Activated T-helper 1 cell treated with anti-CD3 and anti-CD28 coated beads, Interleukin-12 subunit alpha, Interleukin-12 subunit beta, Interleukin-2, Interleukin-4 antibody, amounts not matched to agents 30 ng/mL and 10 ng/mL and 1 ng/mL, durations not matched to agents 14 hours and 24 hours and 36 hours (primary cell): ENCODE data around the gene STK39. TPM values are rescaled to one million over a fixed set of nuclear protein-coding genes. Genes with fewer than 3 reads are reported as not detected.

ENCODE experiments used
- DNase-seq: peaks from one replicate; pipeline ENCODE4 v3.0.0; 2021; ENCODE audit warnings: low spot score
- H3K27ac Mint-ChIP-seq: one replicate; pipeline ENCODE4 v1.8.0; 2021; ENCODE audit warnings: mild to moderate bottlenecking, mixed read lengths
- H3K27me3 Mint-ChIP-seq: one replicate; pipeline ENCODE4 v1.8.0; 2022; ENCODE audit warnings: mild to moderate bottlenecking, moderate library complexity, mixed read lengths; ENCODE audit not compliant: insufficient read depth
- H3K36me3 Mint-ChIP-seq: one replicate; pipeline ENCODE4 v1.8.0; 2021; ENCODE audit warnings: low read depth, mixed read lengths
- H3K4me1 Mint-ChIP-seq: one replicate; pipeline ENCODE4 v1.8.0; 2021; ENCODE audit warnings: low read depth, mixed read lengths
- H3K4me3 Mint-ChIP-seq: one replicate; pipeline ENCODE4 v1.8.0; 2021; ENCODE audit warnings: mild to moderate bottlenecking, moderate library complexity, mixed read lengths
- H3K9me3 Mint-ChIP-seq: one replicate; pipeline ENCODE4 v1.8.0; 2021; ENCODE audit warnings: mixed read lengths
- intact Hi-C: fragments of 100-400 bp; cut with micrococcal nuclease; formaldehyde crosslinking; loops from one replicate; pipeline ENCODE4 v1.15.1; 2024
- total RNA-seq: library from RNA; stranded (reverse); gene quantifications from 2 replicates; pipeline ENCODE4 v1.2.3, GENCODE V29; 2022

STK39 gene
- total RNA-seq, 1 donor from 2014 or later, result 32.6 TPM

DNA sequence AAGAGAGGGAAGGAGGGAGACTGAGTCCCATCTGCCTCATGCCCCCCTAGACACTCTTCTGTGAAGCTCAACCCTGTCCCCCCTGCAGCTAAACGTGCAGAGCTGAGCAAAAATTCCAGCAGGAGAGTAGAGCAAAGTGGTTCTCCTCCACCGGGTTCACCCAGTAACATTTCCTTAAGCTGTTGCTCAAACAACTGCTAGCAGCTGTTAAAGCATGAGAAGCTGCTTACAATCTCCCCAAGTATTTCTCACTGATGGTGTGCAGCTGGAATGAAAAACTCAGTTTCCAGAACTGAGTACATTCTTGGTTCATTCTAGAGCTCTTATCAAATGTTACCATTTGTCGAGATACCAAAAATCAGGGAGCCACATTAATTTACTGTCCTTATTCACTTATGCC is 92.3 kb downstream of the STK39 start:
- Mint-ChIP-seq H3K4me1 (peaks cover 19% of the 10 kb centered on the region), H3K27me3 (no peaks in the 10 kb centered on the region), H3K4me3 (no peak overlapping the region), H3K9me3 (no peaks in the 10 kb centered on the region), H3K27ac (no peak overlapping the region), H3K36me3 (peaks cover 14% of the 10 kb centered on the region)
- no peak for DNase-seq
- intact Hi-C loops, result no loop called here

- Mint-ChIP-seq H3K4me3 (no peak overlapping the region), H3K27ac (no peak overlapping the region), H3K9me3 (no peaks in the 10 kb centered on the region), H3K27me3 (no peaks in the 10 kb centered on the region), H3K4me1 (peaks cover 25% of the 10 kb centered on the region), H3K36me3 (peaks cover 19% of the 10 kb centered on the region)
- intact Hi-C loops, result no loop called here
- no peak for DNase-seq
Measured at GRCh38 chr2:168152902-168153530, 94.4 kb downstream of the STK39 start.

- Mint-ChIP-seq H3K27ac (no peak overlapping the region), H3K9me3 (no peaks in the 10 kb centered on the region), H3K4me3 (no peak overlapping the region), H3K27me3 (no peaks in the 10 kb centered on the region), H3K4me1 (peaks cover 10% of the 10 kb centered on the region), H3K36me3 (peaks cover 12% of the 10 kb centered on the region)
- intact Hi-C loops, result no loop called here
- DNase-seq, result no peak
Measured at GRCh38 chr2:168149986-168150385, 97.4 kb downstream of the STK39 start.

- Mint-ChIP-seq H3K9me3 (no peaks in the 10 kb centered on the region), H3K27ac (no peak overlapping the region), H3K4me1 (peaks cover 10% of the 10 kb centered on the region), H3K4me3 (no peak overlapping the region), H3K36me3 (peaks cover 12% of the 10 kb centered on the region), H3K27me3 (no peaks in the 10 kb centered on the region)
- intact Hi-C loops, result no loop called here
- no peak for DNase-seq
Measured at GRCh38 chr2:168149150-168149974, 98.0 kb downstream of the STK39 start.

GRCh38 chr2:168147830-168148794 is 99.3 kb downstream of the STK39 start:
- intact Hi-C loops, result no loop called here
- H3K9me3 Mint-ChIP-seq, result no peaks in the 10 kb centered on the region
- no peak overlapping the region for H3K27ac Mint-ChIP-seq
- no peaks in the 10 kb centered on the region for H3K27me3 Mint-ChIP-seq
- no peak for DNase-seq
- peaks cover 15% of the 10 kb centered on the region for H3K36me3 Mint-ChIP-seq
- H3K4me3 Mint-ChIP-seq, result no peak overlapping the region
- peaks cover 10% of the 10 kb centered on the region for H3K4me1 Mint-ChIP-seq

DNA sequence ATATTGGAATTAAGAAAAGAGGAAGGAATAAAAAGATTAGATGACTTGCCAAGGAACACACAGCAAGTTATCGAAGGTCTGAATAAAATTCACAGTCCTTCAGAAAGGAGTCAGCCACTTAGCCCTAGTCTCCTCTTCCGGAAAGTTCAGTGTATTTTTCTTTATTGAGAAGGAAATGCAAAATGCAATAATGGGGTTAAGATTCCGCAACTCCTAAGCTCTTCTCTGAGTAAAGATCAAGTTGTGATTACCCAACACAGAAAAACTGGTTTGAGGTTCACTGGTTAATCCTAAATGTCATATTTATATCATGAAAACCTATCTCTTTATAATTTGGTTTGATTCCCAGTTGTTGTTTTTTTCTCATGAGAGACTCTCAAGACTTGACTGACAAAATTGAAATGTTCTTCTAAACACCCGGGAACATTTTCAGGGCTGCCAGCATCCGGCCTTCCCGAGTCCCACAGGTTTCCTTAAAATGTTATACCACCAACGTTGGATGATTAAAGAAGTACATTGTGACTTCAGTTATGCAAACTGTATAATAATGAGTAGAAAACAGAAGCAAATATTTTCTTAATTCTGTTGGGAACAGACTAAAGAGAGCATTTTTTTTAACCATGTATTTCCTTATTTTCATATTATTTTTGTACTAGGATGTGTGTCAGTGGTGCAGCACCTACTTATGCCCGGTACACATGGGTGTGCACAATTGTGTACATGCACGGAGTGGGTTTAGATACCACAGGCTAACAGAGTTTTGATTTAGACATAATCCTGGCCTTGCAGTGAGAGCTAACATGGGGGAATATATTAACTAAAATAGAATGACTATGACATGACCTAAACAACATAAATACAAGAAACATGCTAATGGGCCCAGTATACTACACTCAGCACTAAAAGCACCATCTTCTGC is 100.2 kb downstream of the STK39 start:
- no peaks in the 10 kb centered on the region for H3K27me3 Mint-ChIP-seq
- no peak for DNase-seq
- H3K9me3 Mint-ChIP-seq, result no peaks in the 10 kb centered on the region
- H3K4me3 Mint-ChIP-seq, result no peak overlapping the region
- H3K4me1 Mint-ChIP-seq, result peaks cover 10% of the 10 kb centered on the region
- no peak overlapping the region for H3K27ac Mint-ChIP-seq
- intact Hi-C loops, result no loop called here
- peaks cover 15% of the 10 kb centered on the region for H3K36me3 Mint-ChIP-seq

GRCh38 chr2:168145426-168146310 is 101.7 kb downstream of the STK39 start:
- no peaks in the 10 kb centered on the region for H3K9me3 Mint-ChIP-seq
- no peak for DNase-seq
- intact Hi-C loops, result no loop called here
- H3K27me3 Mint-ChIP-seq, result no peaks in the 10 kb centered on the region
- H3K4me3 Mint-ChIP-seq, result no peak overlapping the region
- peaks cover 10% of the 10 kb centered on the region for H3K4me1 Mint-ChIP-seq
- peaks cover 10% of the 10 kb centered on the region for H3K36me3 Mint-ChIP-seq
- no peak overlapping the region for H3K27ac Mint-ChIP-seq

GRCh38 chr2:168145011-168145410 is 102.4 kb downstream of the STK39 start:
- peaks cover 10% of the 10 kb centered on the region for H3K36me3 Mint-ChIP-seq
- H3K4me1 Mint-ChIP-seq, result peaks cover 10% of the 10 kb centered on the region
- intact Hi-C loops, result no loop called here
- DNase-seq, result no peak
- H3K9me3 Mint-ChIP-seq, result no peaks in the 10 kb centered on the region
- no peak overlapping the region for H3K27ac Mint-ChIP-seq
- no peaks in the 10 kb centered on the region for H3K27me3 Mint-ChIP-seq
- no peak overlapping the region for H3K4me3 Mint-ChIP-seq

- Mint-ChIP-seq H3K27me3 (no peaks in the 10 kb centered on the region), H3K4me1 (no peaks in the 10 kb centered on the region), H3K9me3 (no peaks in the 10 kb centered on the region), H3K36me3 (peaks cover 3% of the 10 kb centered on the region), H3K4me3 (no peak overlapping the region), H3K27ac (no peak overlapping the region)
- intact Hi-C loops, result no loop called here
- DNase-seq, result no peak
Measured at GRCh38 chr2:168143813-168144212, 103.6 kb downstream of the STK39 start.

GRCh38 chr2:168140892-168141291 is 106.5 kb downstream of the STK39 start:
- Mint-ChIP-seq H3K36me3 (peaks cover 16% of the 10 kb centered on the region), H3K27ac (no peak overlapping the region), H3K27me3 (no peaks in the 10 kb centered on the region), H3K9me3 (no peaks in the 10 kb centered on the region), H3K4me1 (peaks cover 20% of the 10 kb centered on the region), H3K4me3 (no peak overlapping the region)
- intact Hi-C loops, result no loop called here
- DNase-seq, result no peak

DNA sequence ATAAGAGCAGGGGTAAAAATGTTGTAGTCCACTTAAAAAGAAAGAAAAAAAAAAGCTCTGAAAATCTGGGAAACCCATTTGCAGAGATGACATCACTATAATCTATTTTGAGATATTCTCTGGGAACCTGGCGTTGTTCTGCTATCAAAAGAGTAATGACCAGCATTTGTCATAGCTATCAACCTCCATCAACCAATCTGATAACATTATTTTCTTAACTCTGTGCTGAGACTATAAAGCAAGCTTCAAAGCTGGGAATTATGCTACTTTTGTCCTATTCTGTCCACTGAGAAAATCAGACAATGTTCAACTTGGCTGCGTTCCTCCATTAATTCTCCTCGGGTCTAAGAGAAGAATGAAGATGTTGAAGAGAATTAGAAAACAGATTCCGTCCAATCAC is 107.5 kb downstream of the STK39 start:
- H3K27me3 Mint-ChIP-seq, result no peaks in the 10 kb centered on the region
- intact Hi-C loops, result loop anchor here (5.0 kb wide), 1 partner anchor 782 kb away; no protein-coding TSS in a partner anchor
- H3K9me3 Mint-ChIP-seq, result no peaks in the 10 kb centered on the region
- no peak for DNase-seq
- no peak overlapping the region for H3K27ac Mint-ChIP-seq
- peaks cover 20% of the 10 kb centered on the region for H3K4me1 Mint-ChIP-seq
- no peak overlapping the region for H3K4me3 Mint-ChIP-seq
- peaks cover 16% of the 10 kb centered on the region for H3K36me3 Mint-ChIP-seq
